Measurements from ENCODE around the gene NECTIN4.
A peak's percentile ranks its signal among the peaks of the same experiment; 100 is the strongest.

The NECTIN4 gene

GRCh38 chr1:161111527-161111926 is 22.2 kb upstream of the NECTIN4 start:
- no peak for DNase-seq (ENCODE audit: low spot score)

- no peak for DNase-seq (ENCODE audit: low spot score)
These were observed 21.8 kb upstream of the NECTIN4 start for GRCh38 chr1:161111117-161111516.

GRCh38 chr1:161106431-161106830 is 17.1 kb upstream of the NECTIN4 start:
- no peak for DNase-seq (ENCODE audit: low spot score)

GRCh38 chr1:161100556-161100955 is 11.2 kb upstream of the NECTIN4 start:
- DNase-seq (ENCODE audit: low spot score): no peak

GRCh38 chr1:161099090-161099802 is 9.9 kb upstream of the NECTIN4 start:
- no peak for DNase-seq (ENCODE audit: low spot score)

GRCh38 chr1:161098210-161099068 is 9.1 kb upstream of the NECTIN4 start, which contains the start of gene KLHDC9:
Gene KLHDC9, plus strand, starts transcription at chr1:161098361. Its CDS starts 175 bp downstream, at chr1:161098536.
- DNase-seq (ENCODE audit: low spot score): peak; percentile 72

GRCh38 chr1:161096530-161096929 is 7.2 kb upstream of the NECTIN4 start:
- DNase-seq (ENCODE audit: low spot score): no peak

GRCh38 chr1:161096015-161096414 is 6.7 kb upstream of the NECTIN4 start:
- DNase-seq (ENCODE audit: low spot score): no peak

GRCh38 chr1:161095230-161095629 is 5.9 kb upstream of the NECTIN4 start:
- no peak for DNase-seq (ENCODE audit: low spot score)

GRCh38 chr1:161094481-161094880 is 5.1 kb upstream of the NECTIN4 start:
- no peak for DNase-seq (ENCODE audit: low spot score)

- peak; percentile 40 for DNase-seq (ENCODE audit: low spot score)
These were observed 3.3 kb upstream of the NECTIN4 start for GRCh38 chr1:161092621-161093028.

GRCh38 chr1:161091796-161092507 is 2.6 kb upstream of the NECTIN4 start:
- DNase-seq (ENCODE audit: low spot score): no peak

GRCh38 chr1:161091093-161091492 is 1.7 kb upstream of the NECTIN4 start:
- no peak for DNase-seq (ENCODE audit: low spot score)

- no peak for DNase-seq (ENCODE audit: low spot score)
These were observed 1.3 kb upstream of the NECTIN4 start for GRCh38 chr1:161090617-161091016.

GRCh38 chr1:161089938-161090337 is 580 bp upstream of the NECTIN4 start:
- DNase-seq (ENCODE audit: low spot score): no peak

GRCh38 chr1:161088587-161089110 is 709 bp downstream of the NECTIN4 start:
- DNase-seq (ENCODE audit: low spot score): no peak

- DNase-seq (ENCODE audit: low spot score): no peak
These were observed 2.9 kb downstream of the NECTIN4 start for GRCh38 chr1:161086457-161086856.

GRCh38 chr1:161085165-161085564 is 4.2 kb downstream of the NECTIN4 start:
- no peak for DNase-seq (ENCODE audit: low spot score)

GRCh38 chr1:161084597-161084988 is 4.8 kb downstream of the NECTIN4 start:
- no peak for DNase-seq (ENCODE audit: low spot score)

- no peak for DNase-seq (ENCODE audit: low spot score)
These were observed 5.4 kb downstream of the NECTIN4 start for GRCh38 chr1:161083748-161084596.

- peak; percentile 58 for DNase-seq (ENCODE audit: low spot score)
These were observed 6.2 kb downstream of the NECTIN4 start for GRCh38 chr1:161082996-161083747.

Measured in RKO (cell line).